ENCODE measurements around the gene SLC16A3.

Gene SLC16A3

GRCh38 chr17:82194765-82195164 lies 34.1 kb upstream of the SLC16A3 start:
- no peaks in the 10 kb centered on the region for H3K4me1 ChIP-seq (ENCODE audit: insufficient read depth, low read length)
- no peak overlapping the region for H3K27ac ChIP-seq (ENCODE audit: low read depth, low read length)
- no peaks in the 10 kb centered on the region for H3K9me3 ChIP-seq (ENCODE audit: low read length)
- H3K4me3 ChIP-seq (ENCODE audit: low read depth in 1 of 2, low read length in 2 of 2): no peak overlapping the region
- no peaks in the 10 kb centered on the region for H3K27me3 ChIP-seq (ENCODE audit: control insufficient read depth in 1 of 2, insufficient read depth in 2 of 2, low read length in 2 of 2)
- no peak overlapping the region for H3K9ac ChIP-seq (ENCODE audit: low read length)
- H3K36me3 ChIP-seq (ENCODE audit: insufficient read depth, low read length): peaks cover 43% of the 10 kb centered on the region

- no peaks in the 10 kb centered on the region for H3K27me3 ChIP-seq (ENCODE audit: control insufficient read depth in 1 of 2, insufficient read depth in 2 of 2, low read length in 2 of 2)
- H3K9ac ChIP-seq (ENCODE audit: low read length): no peak overlapping the region
- H3K4me3 ChIP-seq (ENCODE audit: low read depth in 1 of 2, low read length in 2 of 2): no peak overlapping the region
- no peaks in the 10 kb centered on the region for H3K9me3 ChIP-seq (ENCODE audit: low read length)
- no peaks in the 10 kb centered on the region for H3K4me1 ChIP-seq (ENCODE audit: insufficient read depth, low read length)
- H3K36me3 ChIP-seq (ENCODE audit: insufficient read depth, low read length): peaks cover 45% of the 10 kb centered on the region
- H3K27ac ChIP-seq (ENCODE audit: low read depth, low read length): no peak overlapping the region
Observed at GRCh38 chr17:82195675-82196672, 32.9 kb upstream of the SLC16A3 start.

GRCh38 chr17:82198092-82198491 lies 30.8 kb upstream of the SLC16A3 start:
- Histone ChIP-seq H3K27ac (ENCODE audit: low read depth, low read length) (no peak overlapping the region), H3K4me1 (ENCODE audit: insufficient read depth, low read length) (no peaks in the 10 kb centered on the region), H3K4me3 (ENCODE audit: low read depth in 1 of 2, low read length in 2 of 2) (no peak overlapping the region), H3K27me3 (ENCODE audit: control insufficient read depth in 1 of 2, insufficient read depth in 2 of 2, low read length in 2 of 2) (no peaks in the 10 kb centered on the region), H3K9me3 (ENCODE audit: low read length) (no peaks in the 10 kb centered on the region), H3K36me3 (ENCODE audit: insufficient read depth, low read length) (peaks cover 36% of the 10 kb centered on the region), H3K9ac (ENCODE audit: low read length) (no peak overlapping the region)

- Histone ChIP-seq H3K9ac (ENCODE audit: low read length) (no peak overlapping the region), H3K4me1 (ENCODE audit: insufficient read depth, low read length) (no peaks in the 10 kb centered on the region), H3K27me3 (ENCODE audit: control insufficient read depth in 1 of 2, insufficient read depth in 2 of 2, low read length in 2 of 2) (no peaks in the 10 kb centered on the region), H3K27ac (ENCODE audit: low read depth, low read length) (no peak overlapping the region), H3K4me3 (ENCODE audit: low read depth in 1 of 2, low read length in 2 of 2) (no peak overlapping the region), H3K36me3 (ENCODE audit: insufficient read depth, low read length) (peaks cover 26% of the 10 kb centered on the region), H3K9me3 (ENCODE audit: low read length) (no peaks in the 10 kb centered on the region)
Observed at GRCh38 chr17:82199496-82199895, 29.3 kb upstream of the SLC16A3 start.

- Histone ChIP-seq H3K9me3 (ENCODE audit: low read length) (no peaks in the 10 kb centered on the region), H3K27ac (ENCODE audit: low read depth, low read length) (no peak overlapping the region), H3K4me1 (ENCODE audit: insufficient read depth, low read length) (no peaks in the 10 kb centered on the region), H3K27me3 (ENCODE audit: control insufficient read depth in 1 of 2, insufficient read depth in 2 of 2, low read length in 2 of 2) (no peaks in the 10 kb centered on the region), H3K9ac (ENCODE audit: low read length) (no peak overlapping the region), H3K4me3 (ENCODE audit: low read depth in 1 of 2, low read length in 2 of 2) (no peak overlapping the region), H3K36me3 (ENCODE audit: insufficient read depth, low read length) (peaks cover 19% of the 10 kb centered on the region)
Observed at GRCh38 chr17:82200135-82200534, 28.7 kb upstream of the SLC16A3 start.

- no peaks in the 10 kb centered on the region for H3K9me3 ChIP-seq (ENCODE audit: low read length)
- H3K9ac ChIP-seq (ENCODE audit: low read length): no peak overlapping the region
- H3K27me3 ChIP-seq (ENCODE audit: control insufficient read depth in 1 of 2, insufficient read depth in 2 of 2, low read length in 2 of 2): no peaks in the 10 kb centered on the region
- no peak overlapping the region for H3K27ac ChIP-seq (ENCODE audit: low read depth, low read length)
- peaks cover 6% of the 10 kb centered on the region for H3K4me1 ChIP-seq (ENCODE audit: insufficient read depth, low read length)
- H3K36me3 ChIP-seq (ENCODE audit: insufficient read depth, low read length): peaks cover 18% of the 10 kb centered on the region
- no peak overlapping the region for H3K4me3 ChIP-seq (ENCODE audit: low read depth in 1 of 2, low read length in 2 of 2)
Observed at GRCh38 chr17:82200743-82201497, 27.9 kb upstream of the SLC16A3 start.

- H3K27me3 ChIP-seq (ENCODE audit: control insufficient read depth in 1 of 2, insufficient read depth in 2 of 2, low read length in 2 of 2): no peaks in the 10 kb centered on the region
- H3K36me3 ChIP-seq (ENCODE audit: insufficient read depth, low read length): peaks cover 13% of the 10 kb centered on the region
- no peak overlapping the region for H3K27ac ChIP-seq (ENCODE audit: low read depth, low read length)
- no peak overlapping the region for H3K4me3 ChIP-seq (ENCODE audit: low read depth in 1 of 2, low read length in 2 of 2)
- H3K9ac ChIP-seq (ENCODE audit: low read length): no peak overlapping the region
- peaks cover 12% of the 10 kb centered on the region for H3K4me1 ChIP-seq (ENCODE audit: insufficient read depth, low read length)
- H3K9me3 ChIP-seq (ENCODE audit: low read length): no peaks in the 10 kb centered on the region
Observed at GRCh38 chr17:82201498-82201910, 27.3 kb upstream of the SLC16A3 start.

- Histone ChIP-seq H3K9ac (ENCODE audit: low read length) (no peak overlapping the region), H3K4me1 (ENCODE audit: insufficient read depth, low read length) (peaks cover 12% of the 10 kb centered on the region), H3K4me3 (ENCODE audit: low read depth in 1 of 2, low read length in 2 of 2) (no peak overlapping the region), H3K27me3 (ENCODE audit: control insufficient read depth in 1 of 2, insufficient read depth in 2 of 2, low read length in 2 of 2) (no peaks in the 10 kb centered on the region), H3K27ac (ENCODE audit: low read depth, low read length) (no peak overlapping the region), H3K9me3 (ENCODE audit: low read length) (no peaks in the 10 kb centered on the region), H3K36me3 (ENCODE audit: insufficient read depth, low read length) (peaks cover 8% of the 10 kb centered on the region)
Observed at GRCh38 chr17:82202981-82203380, 25.9 kb upstream of the SLC16A3 start.

GRCh38 chr17:82203920-82204319 lies 24.9 kb upstream of the SLC16A3 start:
- Histone ChIP-seq H3K36me3 (ENCODE audit: insufficient read depth, low read length) (peaks cover 5% of the 10 kb centered on the region), H3K4me3 (ENCODE audit: low read depth in 1 of 2, low read length in 2 of 2) (no peak overlapping the region), H3K27me3 (ENCODE audit: control insufficient read depth in 1 of 2, insufficient read depth in 2 of 2, low read length in 2 of 2) (no peaks in the 10 kb centered on the region), H3K9ac (ENCODE audit: low read length) (no peak overlapping the region), H3K27ac (ENCODE audit: low read depth, low read length) (no peak overlapping the region), H3K4me1 (ENCODE audit: insufficient read depth, low read length) (peaks cover 12% of the 10 kb centered on the region), H3K9me3 (ENCODE audit: low read length) (no peaks in the 10 kb centered on the region)

GRCh38 chr17:82204831-82205719 lies 23.8 kb upstream of the SLC16A3 start:
- H3K4me3 ChIP-seq (ENCODE audit: low read depth in 1 of 2, low read length in 2 of 2): no peak overlapping the region
- H3K27me3 ChIP-seq (ENCODE audit: control insufficient read depth in 1 of 2, insufficient read depth in 2 of 2, low read length in 2 of 2): no peaks in the 10 kb centered on the region
- no peak overlapping the region for H3K9ac ChIP-seq (ENCODE audit: low read length)
- H3K9me3 ChIP-seq (ENCODE audit: low read length): no peaks in the 10 kb centered on the region
- no peaks in the 10 kb centered on the region for H3K36me3 ChIP-seq (ENCODE audit: insufficient read depth, low read length)
- no peak overlapping the region for H3K27ac ChIP-seq (ENCODE audit: low read depth, low read length)
- peaks cover 12% of the 10 kb centered on the region for H3K4me1 ChIP-seq (ENCODE audit: insufficient read depth, low read length)

All from muscle layer of colon (tissue), 2 donors.